ENCODE results near the gene DOCK1. TPM values are rescaled to one million over a fixed set of nuclear protein-coding genes. Genes with fewer than 3 reads are reported as not detected.

Gene DOCK1
- total RNA-seq, 1 experiment from 2014 or later = 22.7 TPM

GRCh38 chr10:127462643-127463295 lies 557.5 kb downstream of the DOCK1 start:
- no peak for DNase-seq (ENCODE audit: low read depth, low spot score)
- in situ Hi-C loops (cut with HindIII; ENCODE audit: low pct_unique_long_range_greater_than_20kb, low sequenced_read_pairs) = no loop called here

DNA sequence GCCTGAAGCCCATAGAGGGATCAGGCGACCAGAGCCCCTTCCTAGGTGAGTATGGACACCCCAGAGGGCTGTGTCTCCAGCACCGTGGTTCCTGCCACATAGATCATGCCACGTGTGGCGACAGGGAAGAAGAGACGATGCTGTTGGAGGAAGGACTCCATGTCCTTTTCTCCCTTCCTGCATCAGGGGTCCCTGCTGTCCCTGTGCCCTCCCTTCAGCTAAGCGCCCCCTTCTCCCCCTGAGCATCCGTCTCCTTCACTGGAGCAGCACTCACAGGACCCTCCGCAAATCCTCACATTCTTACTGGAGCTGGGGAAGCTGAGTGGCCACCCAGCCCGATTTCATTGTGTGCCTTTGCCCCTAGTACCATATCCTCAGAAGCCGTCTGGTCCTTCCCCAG lies 558.3 kb downstream of the DOCK1 start:
- in situ Hi-C loops (cut with HindIII; ENCODE audit: low pct_unique_long_range_greater_than_20kb, low sequenced_read_pairs) = no loop called here
- no peak for DNase-seq (ENCODE audit: low read depth, low spot score)

GRCh38 chr10:127464561-127464960 lies 559.3 kb downstream of the DOCK1 start:
- in situ Hi-C loops (cut with HindIII; ENCODE audit: low pct_unique_long_range_greater_than_20kb, low sequenced_read_pairs) = no loop called here
- no peak for DNase-seq (ENCODE audit: low read depth, low spot score)

- in situ Hi-C loops (cut with HindIII; ENCODE audit: low pct_unique_long_range_greater_than_20kb, low sequenced_read_pairs) = no loop called here
- no peak for DNase-seq (ENCODE audit: low read depth, low spot score)
Observed at GRCh38 chr10:127467811-127468210, 562.6 kb downstream of the DOCK1 start.

DNA sequence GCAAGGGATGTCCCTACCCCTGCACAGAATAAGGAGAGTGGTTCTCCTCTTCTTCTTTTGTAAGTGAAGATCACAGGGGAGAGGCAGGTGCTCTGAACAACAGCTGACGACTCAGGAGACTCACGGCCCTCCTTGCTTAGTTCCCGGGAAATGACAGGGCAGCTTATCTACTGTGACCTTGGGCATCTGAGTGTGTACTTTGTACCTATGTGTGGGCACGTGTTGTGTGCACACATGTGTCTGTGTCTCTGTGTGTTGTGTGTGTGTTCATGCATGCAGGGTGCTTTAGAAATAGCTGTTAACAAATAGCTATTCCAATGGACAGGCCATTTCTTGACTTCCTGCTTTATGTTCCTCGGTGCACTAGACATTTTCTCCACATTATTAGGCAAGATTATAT lies 563.4 kb downstream of the DOCK1 start:
- DNase-seq (ENCODE audit: low read depth, low spot score) = no peak
- in situ Hi-C loops (cut with HindIII; ENCODE audit: low pct_unique_long_range_greater_than_20kb, low sequenced_read_pairs) = no loop called here

DNA sequence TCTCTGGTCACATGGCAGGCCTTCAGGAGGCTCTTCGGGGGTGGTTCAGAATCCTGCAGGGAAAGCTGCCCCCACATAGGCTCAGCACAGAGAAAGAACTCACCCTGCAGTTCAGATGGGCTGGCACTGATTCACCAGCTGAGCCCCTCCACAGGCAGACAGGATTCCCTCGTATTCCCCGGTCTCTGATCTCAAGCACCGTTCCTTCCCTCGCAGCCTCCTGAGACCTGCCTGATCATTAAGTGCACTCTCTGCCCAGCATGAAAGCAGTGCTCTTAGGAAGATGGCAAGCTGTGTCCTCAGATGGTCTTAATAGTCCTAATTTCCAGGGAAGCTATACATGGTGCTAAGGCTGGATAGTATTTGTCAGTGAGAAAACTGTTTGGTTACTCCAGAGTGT lies 565.7 kb downstream of the DOCK1 start:
- DNase-seq (ENCODE audit: low read depth, low spot score) = no peak
- in situ Hi-C loops (cut with HindIII; ENCODE audit: low pct_unique_long_range_greater_than_20kb, low sequenced_read_pairs) = no loop called here

DNA sequence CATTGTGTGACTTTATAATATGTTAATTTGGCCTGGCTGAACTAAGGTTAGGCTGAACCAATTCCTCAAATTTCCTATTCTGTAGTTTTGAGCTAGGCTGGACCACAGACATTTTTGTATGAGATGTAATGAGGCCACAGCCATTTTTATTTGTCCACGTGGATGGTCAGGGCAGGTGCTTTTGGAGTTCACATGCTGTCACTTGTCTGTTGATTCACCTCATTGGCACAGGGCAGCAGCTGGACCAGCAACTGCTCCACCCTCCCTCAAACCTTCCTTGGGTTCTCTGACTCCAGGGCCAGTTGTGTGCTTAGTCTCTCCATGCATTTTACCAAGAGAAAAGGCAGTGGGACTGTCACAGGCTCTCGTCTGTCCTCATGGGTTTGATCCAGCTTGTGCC lies 567.7 kb downstream of the DOCK1 start:
- no peak for DNase-seq (ENCODE audit: low read depth, low spot score)
- in situ Hi-C loops (cut with HindIII; ENCODE audit: low pct_unique_long_range_greater_than_20kb, low sequenced_read_pairs) = no loop called here

DNA sequence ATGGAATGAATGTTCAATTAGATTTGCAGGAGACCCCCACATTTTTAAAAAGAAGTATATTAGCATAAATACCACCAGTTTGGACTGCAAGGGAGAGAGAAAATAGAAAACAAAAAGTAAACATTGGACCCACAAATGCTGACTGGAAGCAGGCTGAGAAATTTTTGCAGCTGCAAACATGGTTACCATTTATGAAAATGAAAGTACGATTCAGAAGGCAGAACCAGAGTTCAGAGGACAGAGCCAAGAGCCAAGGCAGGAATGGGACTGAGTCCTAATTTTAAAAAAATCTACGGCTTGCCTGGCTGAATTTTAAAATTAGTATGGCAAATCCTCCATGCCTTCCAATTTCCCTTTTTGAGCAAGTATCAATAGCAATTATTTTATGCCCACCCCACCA lies 569.3 kb downstream of the DOCK1 start:
- in situ Hi-C loops (cut with HindIII; ENCODE audit: low pct_unique_long_range_greater_than_20kb, low sequenced_read_pairs) = no loop called here
- DNase-seq (ENCODE audit: low read depth, low spot score) = no peak

GRCh38 chr10:127485153-127485857 lies 580.1 kb downstream of the DOCK1 start:
- in situ Hi-C loops (cut with HindIII; ENCODE audit: low pct_unique_long_range_greater_than_20kb, low sequenced_read_pairs) = no loop called here
- DNase-seq (ENCODE audit: low read depth, low spot score) = no peak

GRCh38 chr10:127486355-127486754 lies 581.1 kb downstream of the DOCK1 start:
- DNase-seq (ENCODE audit: low read depth, low spot score) = no peak
- in situ Hi-C loops (cut with HindIII; ENCODE audit: low pct_unique_long_range_greater_than_20kb, low sequenced_read_pairs) = no loop called here

DNA sequence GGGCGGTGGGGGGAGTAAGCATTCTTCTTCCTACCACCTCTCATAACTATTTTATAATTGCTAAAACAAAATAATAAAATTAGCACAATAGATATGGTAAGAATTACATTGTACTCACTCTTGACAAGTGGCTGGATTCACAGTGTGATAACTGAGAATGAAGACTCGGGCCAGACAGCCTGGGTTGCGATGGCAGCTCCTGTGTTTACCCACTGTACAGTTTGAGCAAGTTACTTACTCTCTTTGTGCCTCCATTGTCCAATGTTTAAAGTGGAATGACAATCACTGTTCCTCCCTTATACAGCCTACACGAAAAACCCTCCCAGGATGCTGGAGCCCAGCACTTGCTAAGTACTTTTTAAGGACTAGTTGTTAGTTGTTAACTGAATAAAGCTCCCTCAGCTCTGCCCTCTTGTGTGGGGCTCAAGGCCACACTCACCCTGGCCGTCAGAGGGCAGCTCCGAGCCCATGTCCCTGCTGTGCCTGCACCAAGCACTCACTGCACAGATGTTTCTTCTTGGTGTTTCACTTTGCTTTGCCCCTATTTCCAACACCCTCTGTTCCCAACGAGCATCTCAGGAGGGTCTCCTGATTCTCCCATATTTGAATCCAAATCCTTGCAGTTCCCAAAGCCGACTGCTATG lies 587.5 kb downstream of the DOCK1 start:
- DNase-seq (ENCODE audit: low read depth, low spot score) = peak; percentile 47
- in situ Hi-C loops (cut with HindIII; ENCODE audit: low pct_unique_long_range_greater_than_20kb, low sequenced_read_pairs) = no loop called here

DNA sequence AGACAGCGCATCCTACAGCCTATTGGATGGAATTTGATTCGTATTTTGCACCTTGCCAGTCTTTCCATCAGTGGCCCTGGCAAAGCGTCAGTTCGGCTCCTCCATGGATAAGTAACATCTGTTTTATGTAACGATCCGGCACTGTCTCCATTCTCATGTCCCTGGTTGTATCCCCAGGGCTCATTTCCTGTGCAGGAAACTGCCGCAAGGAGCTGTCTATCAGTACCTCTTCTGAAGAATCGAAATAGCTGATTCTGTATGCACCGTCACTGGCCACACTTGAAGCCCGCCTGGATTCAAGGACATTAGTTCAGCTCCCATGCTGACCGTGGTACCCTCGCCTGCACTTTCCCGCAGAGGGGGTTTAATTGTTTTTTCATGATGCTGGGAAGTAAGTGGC lies 590.8 kb downstream of the DOCK1 start:
- in situ Hi-C loops (cut with HindIII; ENCODE audit: low pct_unique_long_range_greater_than_20kb, low sequenced_read_pairs) = no loop called here
- DNase-seq (ENCODE audit: low read depth, low spot score) = no peak

- no peak for DNase-seq (ENCODE audit: low read depth, low spot score)
- in situ Hi-C loops (cut with HindIII; ENCODE audit: low pct_unique_long_range_greater_than_20kb, low sequenced_read_pairs) = no loop called here
Observed at GRCh38 chr10:127497685-127498084, 592.5 kb downstream of the DOCK1 start.

- DNase-seq (ENCODE audit: low read depth, low spot score) = no peak
- in situ Hi-C loops (cut with HindIII; ENCODE audit: low pct_unique_long_range_greater_than_20kb, low sequenced_read_pairs) = no loop called here
Observed at GRCh38 chr10:127498087-127498486, 592.9 kb downstream of the DOCK1 start.

DNA sequence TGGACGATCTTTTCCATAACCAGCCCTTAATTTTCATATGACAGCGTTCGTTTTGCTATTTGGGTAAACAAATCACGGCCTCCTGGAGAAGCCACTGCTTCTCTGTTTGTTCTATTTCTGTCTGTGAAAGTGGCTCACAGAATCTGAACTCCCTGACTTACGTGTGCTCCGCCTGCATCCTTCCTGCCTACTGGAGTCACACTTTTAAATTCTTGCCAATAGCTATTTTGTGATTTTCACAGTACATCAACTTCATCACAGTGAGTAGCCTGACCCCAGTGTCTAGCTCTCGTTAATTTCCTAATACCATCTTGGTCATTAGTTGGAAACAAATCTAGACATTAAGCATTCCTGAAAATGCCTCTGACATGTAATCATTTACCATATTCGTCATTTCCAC lies 594.9 kb downstream of the DOCK1 start:
- in situ Hi-C loops (cut with HindIII; ENCODE audit: low pct_unique_long_range_greater_than_20kb, low sequenced_read_pairs) = no loop called here
- no peak for DNase-seq (ENCODE audit: low read depth, low spot score)
